ENCODE results near the gene FBXL5. TPM values are rescaled to one million over a fixed set of nuclear protein-coding genes. Genes with fewer than 3 reads are reported as not detected.
"Not testable (repeated sequence)": the region's sequence is repeated elsewhere in the genome, so short reads cannot be mapped to it uniquely, and the experiment has no call there.

FBXL5 gene
- total RNA-seq, 1 donor: 107 TPM

DNA sequence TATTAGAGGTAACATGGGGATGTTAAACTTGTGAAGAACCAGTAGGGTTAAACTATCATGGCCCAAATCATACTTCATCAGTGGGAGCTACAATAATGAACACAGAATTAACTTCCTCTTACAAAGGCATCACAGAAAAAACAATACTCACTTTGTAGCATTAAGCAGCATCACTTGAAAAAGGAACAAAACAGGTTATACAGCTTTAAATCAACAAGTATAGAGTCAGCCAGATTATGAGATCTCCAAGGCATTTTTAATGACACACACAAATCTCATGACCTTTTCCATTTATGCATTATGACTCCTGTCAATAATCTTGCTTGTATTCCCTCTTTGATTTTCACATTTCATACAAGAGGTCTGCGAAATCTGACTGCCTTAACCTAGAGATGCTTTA lies 18.3 kb downstream of the FBXL5 start:
- no peak for DNase-seq (ENCODE audit: low read depth)
- TF ChIP-seq, protein P1, sequence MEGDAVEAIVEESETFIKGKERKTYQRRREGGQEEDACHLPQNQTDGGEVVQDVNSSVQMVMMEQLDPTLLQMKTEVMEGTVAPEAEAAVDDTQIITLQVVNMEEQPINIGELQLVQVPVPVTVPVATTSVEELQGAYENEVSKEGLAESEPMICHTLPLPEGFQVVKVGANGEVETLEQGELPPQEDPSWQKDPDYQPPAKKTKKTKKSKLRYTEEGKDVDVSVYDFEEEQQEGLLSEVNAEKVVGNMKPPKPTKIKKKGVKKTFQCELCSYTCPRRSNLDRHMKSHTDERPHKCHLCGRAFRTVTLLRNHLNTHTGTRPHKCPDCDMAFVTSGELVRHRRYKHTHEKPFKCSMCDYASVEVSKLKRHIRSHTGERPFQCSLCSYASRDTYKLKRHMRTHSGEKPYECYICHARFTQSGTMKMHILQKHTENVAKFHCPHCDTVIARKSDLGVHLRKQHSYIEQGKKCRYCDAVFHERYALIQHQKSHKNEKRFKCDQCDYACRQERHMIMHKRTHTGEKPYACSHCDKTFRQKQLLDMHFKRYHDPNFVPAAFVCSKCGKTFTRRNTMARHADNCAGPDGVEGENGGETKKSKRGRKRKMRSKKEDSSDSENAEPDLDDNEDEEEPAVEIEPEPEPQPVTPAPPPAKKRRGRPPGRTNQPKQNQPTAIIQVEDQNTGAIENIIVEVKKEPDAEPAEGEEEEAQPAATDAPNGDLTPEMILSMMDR (IDR thresholded peaks at IDR 0.05; ENCODE audit: insufficient read depth, low read length): no peak
- H3K4me3 ChIP-seq (ENCODE audit: low read depth, low read length): no peak overlapping the region

DNA sequence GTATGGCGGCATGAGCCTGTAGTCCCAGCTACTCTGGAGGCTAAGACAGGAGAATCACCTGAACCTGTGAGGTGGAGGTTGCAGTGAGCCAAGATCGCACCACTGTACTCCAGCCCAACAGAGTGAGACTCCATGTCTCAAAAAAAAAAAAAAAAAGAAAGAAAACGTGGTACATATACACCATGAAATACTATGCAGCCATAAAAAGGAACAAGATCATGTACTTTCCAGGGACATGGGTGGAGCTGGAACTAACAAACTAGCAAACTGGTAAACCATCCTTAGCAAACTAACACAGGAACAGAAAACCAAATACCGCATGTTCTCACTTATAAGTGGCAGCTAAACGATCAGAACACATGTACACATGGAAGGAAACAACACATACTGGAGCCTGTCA lies 37.8 kb downstream of the FBXL5 start:
- not testable (repeated sequence) for H3K4me3 ChIP-seq (ENCODE audit: low read depth, low read length); DNase-seq (ENCODE audit: low read depth)

DNA sequence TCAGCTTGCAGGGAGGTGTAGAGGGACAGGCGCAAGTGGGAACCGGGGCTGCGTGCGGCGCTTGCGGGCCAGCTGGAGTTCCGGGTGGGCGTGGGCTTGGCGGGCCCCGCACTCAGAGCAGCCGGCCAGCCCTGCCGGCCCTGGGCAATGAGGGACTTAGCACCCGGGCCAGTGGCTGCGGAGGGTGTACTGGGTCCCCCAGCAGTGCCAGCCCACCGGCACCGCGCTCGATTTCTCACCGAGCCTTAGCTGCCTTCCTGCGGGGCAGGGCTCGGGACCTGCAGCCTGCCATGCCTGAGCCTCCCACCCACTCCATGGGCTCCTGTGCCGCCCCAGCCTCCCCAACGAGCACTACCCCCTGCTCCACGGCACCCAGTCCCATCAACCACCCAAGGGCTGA lies 40.3 kb downstream of the FBXL5 start:
- H3K4me3 ChIP-seq (ENCODE audit: low read depth, low read length); DNase-seq (ENCODE audit: low read depth): not testable (repeated sequence)

DNA sequence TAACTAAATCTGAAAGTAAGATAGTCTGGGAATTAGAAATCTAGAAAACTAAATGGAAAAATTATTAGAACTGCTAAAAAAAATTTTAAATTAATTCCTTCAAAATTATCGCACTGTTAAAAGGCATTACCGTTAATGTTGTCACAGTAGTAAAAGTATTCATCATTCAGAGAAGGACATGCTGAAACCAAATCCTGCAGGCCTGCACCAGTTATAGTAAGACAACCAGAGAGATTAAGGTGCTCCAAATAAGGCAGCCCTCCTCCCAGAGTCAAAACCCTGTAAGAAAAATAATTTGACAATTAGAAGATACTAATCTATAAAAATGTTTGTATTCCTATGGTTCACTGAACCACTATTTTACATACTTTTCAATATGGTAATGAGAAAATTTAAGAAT lies 43.0 kb downstream of the FBXL5 start:
- DNase-seq (ENCODE audit: low read depth): no peak
- no peak overlapping the region for H3K4me3 ChIP-seq (ENCODE audit: low read depth, low read length)
- TF ChIP-seq, protein P1 (IDR thresholded peaks at IDR 0.05; ENCODE audit: insufficient read depth, low read length): no peak

DNA sequence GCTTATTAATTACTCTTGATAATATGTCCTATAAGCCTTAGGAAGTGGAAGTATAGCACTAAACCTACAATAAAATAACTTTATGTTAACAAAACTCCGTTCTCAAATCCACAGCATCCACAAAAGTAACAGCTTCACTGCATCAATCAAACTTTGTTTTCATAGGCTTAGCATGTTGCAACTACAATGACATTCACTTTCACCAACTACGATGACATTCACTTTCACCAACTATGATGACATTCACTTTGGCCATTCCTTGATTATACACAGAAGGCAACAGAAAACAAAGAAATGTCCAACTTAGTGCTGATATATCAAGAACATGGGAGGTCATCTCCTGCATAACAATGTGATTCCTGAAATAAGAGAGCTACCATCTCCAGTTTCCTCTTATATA lies 44.3 kb downstream of the FBXL5 start:
- no peak for DNase-seq (ENCODE audit: low read depth)
- TF ChIP-seq, protein P1 (IDR thresholded peaks at IDR 0.05; ENCODE audit: insufficient read depth, low read length): no peak

DNA sequence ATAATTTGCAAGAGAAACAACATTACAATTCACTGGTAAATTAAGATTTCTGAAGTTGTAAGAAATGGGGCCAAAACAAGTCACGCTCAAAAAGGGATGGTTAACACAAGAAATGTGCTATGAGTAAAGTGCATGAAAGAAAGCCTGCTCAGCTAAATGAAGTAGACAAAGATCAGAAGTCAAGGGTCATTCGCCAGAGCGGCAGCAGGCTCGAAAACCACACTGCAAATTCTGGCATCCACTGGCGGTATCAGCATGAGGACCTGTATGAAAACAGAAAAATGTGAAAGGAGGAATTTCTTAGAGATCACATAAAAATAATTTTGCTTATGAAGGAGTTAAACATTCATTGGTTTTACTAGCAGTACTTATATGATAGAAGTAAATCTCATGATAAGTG lies 49.6 kb downstream of the FBXL5 start:
- TF ChIP-seq, protein P1 (IDR thresholded peaks at IDR 0.05; ENCODE audit: insufficient read depth, low read length): no peak
- no peak for DNase-seq (ENCODE audit: low read depth)
- H3K4me3 ChIP-seq (ENCODE audit: low read depth, low read length): no peak overlapping the region

More for the DNA sequence above, 44.3 kb downstream of the FBXL5 start:
- H3K4me3 ChIP-seq (ENCODE audit: low read depth, low read length): no peak overlapping the region

DNA sequence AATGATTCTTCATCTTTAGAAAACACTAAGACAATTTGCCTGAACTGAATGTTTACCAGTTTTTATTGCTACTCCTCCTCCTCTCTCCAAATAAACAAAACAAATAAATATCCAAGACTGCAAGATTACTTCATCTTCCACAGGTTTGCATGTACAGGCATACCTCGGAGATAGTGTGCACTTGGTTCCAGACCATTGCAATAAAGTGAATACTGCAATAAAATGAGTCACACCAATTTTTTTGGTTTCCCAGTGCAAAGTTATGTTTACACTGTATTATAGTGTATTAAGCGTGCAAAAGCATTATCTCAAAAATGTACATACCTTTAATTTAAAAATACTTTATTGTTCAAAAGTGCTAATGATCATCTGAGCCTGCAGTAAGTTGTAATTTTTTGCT lies 53.3 kb downstream of the FBXL5 start:
- DNase-seq (ENCODE audit: low read depth): no peak
- TF ChIP-seq, protein P1 (IDR thresholded peaks at IDR 0.05; ENCODE audit: insufficient read depth, low read length): no peak
- H3K4me3 ChIP-seq (ENCODE audit: low read depth, low read length): no peak overlapping the region

DNA sequence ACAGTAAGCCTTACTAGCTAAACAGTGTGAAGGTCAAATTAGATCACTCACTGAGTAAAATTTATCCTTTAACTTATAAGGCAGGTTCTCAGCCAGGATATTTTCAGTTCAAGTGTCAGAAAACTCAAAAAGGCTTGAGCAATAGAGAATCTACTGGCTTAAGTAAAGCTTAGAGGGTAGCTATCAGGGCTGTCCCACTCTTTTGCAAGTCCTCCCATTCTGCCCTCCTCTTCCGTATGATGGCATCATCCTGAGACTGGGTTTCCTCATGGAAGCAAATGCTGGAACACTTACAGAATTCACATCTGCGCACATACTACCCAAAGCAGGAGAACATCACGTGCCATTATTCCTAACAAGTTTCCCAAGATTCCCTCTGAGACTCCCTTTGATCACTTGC lies 55.0 kb downstream of the FBXL5 start:
- H3K4me3 ChIP-seq (ENCODE audit: low read depth, low read length): no peak overlapping the region
- no peak for DNase-seq (ENCODE audit: low read depth)
- TF ChIP-seq, protein P1 (IDR thresholded peaks at IDR 0.05; ENCODE audit: insufficient read depth, low read length): no peak

Data from fibroblast of the aortic adventitia (primary cell).